Measurements from ENCODE around the gene PI4KA.

DNA sequence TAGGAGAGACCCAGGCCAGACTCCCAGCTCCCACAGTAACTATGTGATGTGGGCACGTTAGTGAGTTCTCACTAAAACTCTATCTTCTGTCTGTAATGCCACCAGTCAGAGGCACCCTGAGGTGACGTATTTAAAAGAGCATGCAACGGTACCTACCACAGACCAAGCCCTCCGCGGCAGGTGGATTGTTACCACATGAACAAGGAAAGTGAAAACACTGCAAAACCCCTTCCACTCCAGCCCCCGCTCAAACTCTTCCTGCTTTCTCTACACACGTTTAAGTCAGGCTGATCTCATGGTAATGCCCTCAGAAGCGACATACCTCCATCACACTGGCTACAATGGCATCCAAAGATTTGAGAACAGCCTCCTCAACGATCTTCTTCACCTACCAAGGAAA lies 48.0 kb downstream of the PI4KA start:
- TF ChIP-seq, protein P1, sequence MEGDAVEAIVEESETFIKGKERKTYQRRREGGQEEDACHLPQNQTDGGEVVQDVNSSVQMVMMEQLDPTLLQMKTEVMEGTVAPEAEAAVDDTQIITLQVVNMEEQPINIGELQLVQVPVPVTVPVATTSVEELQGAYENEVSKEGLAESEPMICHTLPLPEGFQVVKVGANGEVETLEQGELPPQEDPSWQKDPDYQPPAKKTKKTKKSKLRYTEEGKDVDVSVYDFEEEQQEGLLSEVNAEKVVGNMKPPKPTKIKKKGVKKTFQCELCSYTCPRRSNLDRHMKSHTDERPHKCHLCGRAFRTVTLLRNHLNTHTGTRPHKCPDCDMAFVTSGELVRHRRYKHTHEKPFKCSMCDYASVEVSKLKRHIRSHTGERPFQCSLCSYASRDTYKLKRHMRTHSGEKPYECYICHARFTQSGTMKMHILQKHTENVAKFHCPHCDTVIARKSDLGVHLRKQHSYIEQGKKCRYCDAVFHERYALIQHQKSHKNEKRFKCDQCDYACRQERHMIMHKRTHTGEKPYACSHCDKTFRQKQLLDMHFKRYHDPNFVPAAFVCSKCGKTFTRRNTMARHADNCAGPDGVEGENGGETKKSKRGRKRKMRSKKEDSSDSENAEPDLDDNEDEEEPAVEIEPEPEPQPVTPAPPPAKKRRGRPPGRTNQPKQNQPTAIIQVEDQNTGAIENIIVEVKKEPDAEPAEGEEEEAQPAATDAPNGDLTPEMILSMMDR (conservative IDR thresholded peaks at IDR 0.05 in 1 of 2, IDR thresholded peaks at IDR 0.05 in 1 of 2; ENCODE audit: low read depth in 1 of 2, low read length in 2 of 2) = no peak
- TF ChIP-seq EZH2 (IDR thresholded peaks at IDR 0.05; ENCODE audit: low read length, missing control alignments) = no peak
